HG02588 (cell line): ENCODE data around the gene CLCN1.

ENCODE experiments used
- ATAC-seq: cut with Tn5 transposase; IDR thresholded peaks from one replicate; pipeline ENCODE4 v1.9.1; 2021; ENCODE audit warnings: mild to moderate bottlenecking, moderate library complexity; ENCODE audit not compliant: unreplicated experiment

The CLCN1 gene

DNA sequence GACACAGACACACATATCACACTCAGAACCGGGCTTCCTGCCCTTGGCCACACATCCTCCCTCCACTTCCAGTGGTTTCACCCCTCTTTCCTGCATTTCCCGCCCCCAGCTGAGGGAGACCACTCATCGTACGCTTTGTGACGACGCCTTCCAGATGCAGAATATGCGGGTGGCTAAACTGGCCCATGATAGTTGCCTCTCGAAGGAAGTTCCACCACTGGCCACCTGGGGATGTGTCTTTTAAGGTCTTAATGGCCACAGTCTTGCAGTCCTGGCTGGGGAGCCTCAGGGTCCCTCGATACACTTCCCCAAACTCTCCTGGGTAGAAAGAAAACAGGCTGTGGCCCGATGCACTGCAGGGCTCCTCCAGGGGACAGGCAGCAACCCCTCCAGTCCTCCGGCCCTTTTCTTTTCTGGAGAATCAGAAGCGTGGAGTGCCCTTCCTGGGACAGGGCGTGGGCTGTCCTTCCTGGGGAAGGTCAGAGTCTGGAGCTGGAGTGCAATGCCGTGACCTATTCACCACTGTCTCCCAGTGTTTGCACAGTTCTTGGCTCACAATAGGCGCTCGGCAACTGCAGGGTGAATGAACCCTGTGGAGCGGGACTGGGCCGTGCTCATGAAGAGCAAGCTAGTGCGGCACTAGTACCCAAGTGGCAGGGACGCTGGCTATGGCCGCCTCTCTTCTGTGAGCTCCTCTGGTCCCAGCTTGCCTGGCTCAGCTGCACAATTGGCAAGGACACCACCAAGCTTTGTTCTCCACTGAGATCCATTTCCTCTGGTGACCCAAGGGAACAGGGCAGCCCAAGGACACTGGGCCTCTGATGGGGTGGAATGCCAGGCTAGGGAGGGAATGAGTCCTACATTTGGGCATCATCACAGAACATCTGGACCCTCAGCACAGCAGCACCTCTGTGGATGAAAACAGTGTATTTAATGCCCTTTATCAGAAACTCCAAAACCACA, 79.6 kb downstream of the CLCN1 start:
- no peak for ATAC-seq

DNA sequence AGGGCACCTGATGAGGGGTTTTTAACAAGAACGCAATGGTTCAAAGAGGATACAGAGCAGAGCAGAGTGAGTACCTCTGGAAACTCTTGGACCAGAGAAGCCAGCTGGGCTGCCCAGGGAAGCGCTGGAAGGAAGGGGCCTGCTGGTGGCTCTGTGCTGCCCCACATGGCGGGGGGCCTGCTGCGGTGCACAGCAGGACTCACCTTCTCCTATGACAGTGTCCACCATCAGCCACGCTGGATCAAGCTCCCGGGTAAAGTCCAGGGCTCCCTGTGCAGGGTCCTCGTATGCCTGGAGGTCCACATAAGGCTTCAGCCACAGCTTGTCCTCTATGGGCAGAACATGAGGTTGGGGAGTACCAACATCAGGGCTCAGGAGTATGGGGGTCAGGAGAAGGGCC, 80.3 kb downstream of the CLCN1 start:
- no peak for ATAC-seq

- no peak for ATAC-seq
Observed at GRCh38 chr7:143396625-143397556, 81.0 kb downstream of the CLCN1 start.

DNA sequence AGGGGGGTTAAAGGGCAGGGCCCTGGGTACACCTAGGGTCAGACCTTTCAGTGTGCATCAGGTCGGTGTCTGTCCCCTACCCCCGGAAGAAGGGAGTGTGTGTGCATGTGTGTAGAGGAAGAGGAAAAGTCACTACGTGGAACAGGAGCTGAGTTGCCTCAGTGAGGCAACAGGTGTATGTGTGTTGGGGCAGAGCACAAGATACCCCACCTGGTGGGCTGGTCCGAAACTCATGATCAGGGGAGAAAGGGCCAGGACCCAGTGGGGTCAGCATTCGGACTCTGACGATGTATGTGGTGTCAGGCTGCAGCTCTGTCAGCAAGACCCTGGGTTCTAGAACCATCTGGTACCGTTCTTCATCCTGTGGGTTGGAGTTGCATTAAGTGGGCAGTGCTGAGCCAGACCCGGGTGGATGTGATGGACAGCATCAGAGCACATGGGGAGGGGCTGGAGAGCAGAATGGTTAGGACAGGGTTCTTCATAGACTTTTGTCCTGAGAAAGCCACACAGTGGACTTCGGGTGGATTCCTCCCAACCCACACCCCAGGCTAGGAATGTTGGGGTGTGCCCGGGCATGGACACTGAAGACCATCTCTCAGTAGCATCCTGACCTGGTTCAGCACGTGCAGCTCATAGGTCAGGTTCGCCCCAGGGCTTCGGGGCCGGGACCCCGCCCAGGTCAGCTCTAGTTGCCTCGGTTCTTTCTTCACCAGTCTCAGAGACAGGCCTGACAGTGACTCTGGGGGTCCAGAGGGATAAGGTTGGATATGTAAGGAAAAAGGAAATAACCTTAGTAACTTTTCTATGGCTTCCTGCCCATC, 82.0 kb downstream of the CLCN1 start:
- ATAC-seq = no peak

- ATAC-seq = no peak
Observed at GRCh38 chr7:143398616-143399015, 82.7 kb downstream of the CLCN1 start.

DNA sequence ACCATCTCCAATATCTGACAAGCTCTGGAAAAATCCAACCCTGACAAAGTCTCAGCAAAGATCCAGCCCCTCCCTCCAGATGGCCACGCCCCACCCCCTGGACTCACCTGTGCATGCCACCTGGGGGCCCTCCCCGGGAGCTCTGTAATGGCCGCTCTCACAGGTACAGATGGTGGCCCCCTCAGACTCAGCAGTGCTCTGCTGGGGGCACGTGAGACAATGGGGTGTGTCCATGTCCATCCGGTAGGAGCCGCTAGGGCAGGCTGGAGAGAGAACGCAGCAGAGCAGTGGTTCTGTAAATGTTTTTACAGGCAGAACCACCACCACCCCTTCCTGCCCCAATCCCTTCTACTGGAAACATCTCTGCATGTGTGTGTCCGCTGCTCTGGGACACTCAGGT, 83.2 kb downstream of the CLCN1 start:
- ATAC-seq = no peak

GRCh38 chr7:143399642-143400041, 83.7 kb downstream of the CLCN1 start:
- no peak for ATAC-seq

DNA sequence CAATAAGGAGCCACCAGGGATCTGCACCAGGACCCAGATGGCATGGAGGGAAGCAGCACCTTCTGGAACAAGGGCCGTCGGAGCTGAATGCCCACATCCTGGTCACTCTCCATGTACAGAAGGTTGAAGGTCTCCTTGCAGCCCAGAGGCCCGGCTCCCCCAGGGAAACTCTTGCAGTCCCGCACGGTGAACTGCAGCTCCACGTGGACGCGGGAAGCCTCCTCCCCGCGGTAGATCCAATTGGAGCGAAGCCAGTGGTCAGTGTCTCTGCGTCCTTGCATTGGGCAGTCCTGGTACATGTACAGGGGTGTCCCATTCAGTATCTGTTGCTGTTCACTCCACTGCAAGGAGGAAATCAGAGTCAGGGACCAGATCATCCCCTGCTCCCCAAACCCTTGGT, 85.4 kb downstream of the CLCN1 start:
- ATAC-seq = no peak
